ENCODE measurements around the gene PLA2G1B. TPM values are rescaled to one million over a fixed set of nuclear protein-coding genes. Genes with fewer than 3 reads are reported as not detected.

PLA2G1B gene
- total and polyA plus RNA-seq, 7 donors = 7.8 TPM; not detected in 6

- peak; percentile 75 to 92 (median 90) for TF ChIP-seq POLR2AphosphoS5 (IDR thresholded peaks at IDR 0.05)
- TF ChIP-seq CTCF (IDR thresholded peaks at IDR 0.05) = peak; percentile 61 to 91 (median 77)
- TF ChIP-seq EP300 (IDR thresholded peaks at IDR 0.05) = no peak
- TF ChIP-seq POLR2A (IDR thresholded peaks at IDR 0.05) = peak; percentile 59 to 87
These were observed 10.1 kb downstream of the PLA2G1B start for GRCh38 chr12:120317224-120318105.

GRCh38 chr12:120316798-120317223, 10.8 kb downstream of the PLA2G1B start:
- WGBS, 2 donors = 21 to 42% methylated on average over 9 of the region's 9 CpGs
- peak overlapping the region; percentile 40 to 68 (median 63) for H3K4me3 ChIP-seq
- no peaks in the 10 kb centered on the region for H3K9me3 ChIP-seq
- H3K27me3 ChIP-seq = no peaks in the 10 kb centered on the region
- no peak for DNase-seq
- H3K27ac ChIP-seq = peak overlapping the region; percentile 83 to 90 (median 84)
- TF ChIP-seq EP300 (IDR thresholded peaks at IDR 0.05) = no peak
- no peak for TF ChIP-seq POLR2A (IDR thresholded peaks at IDR 0.05)
- no peak for TF ChIP-seq POLR2AphosphoS5 (IDR thresholded peaks at IDR 0.05)
- no peak for TF ChIP-seq CTCF (IDR thresholded peaks at IDR 0.05)
- peaks cover 0 to 11% (median 6%) of the 10 kb centered on the region in 4 donors for H3K4me1 ChIP-seq
- no peaks in the 10 kb centered on the region for H3K36me3 ChIP-seq
- intact Hi-C loops (cut with DNase I) = loop anchor here (1.0 kb wide), 1 partner anchor 15 kb away; the partner anchor contains the start of gene SIRT4

More at GRCh38 chr12:120317224-120318105, 10.1 kb downstream of the PLA2G1B start:
- no peaks in the 10 kb centered on the region for H3K9me3 ChIP-seq
- H3K4me1 ChIP-seq = peaks cover 0 to 11% (median 6%) of the 10 kb centered on the region in 4 donors
- no peaks in the 10 kb centered on the region for H3K36me3 ChIP-seq
- intact Hi-C loops (cut with DNase I) = loop anchor here (1.0 kb wide), 1 partner anchor 15 kb away; the partner anchor contains the start of gene SIRT4
- WGBS, 2 donors = 2% methylated on average over 42 of the region's 42 CpGs
- DNase-seq = peak; percentile 100
- H3K27me3 ChIP-seq = no peaks in the 10 kb centered on the region
- peak overlapping the region; percentile 40 to 68 (median 63) for H3K4me3 ChIP-seq
- peak overlapping the region; percentile 83 to 90 (median 84) for H3K27ac ChIP-seq

GRCh38 chr12:120314220-120314619, 13.4 kb downstream of the PLA2G1B start:
- Histone ChIP-seq H3K4me3 (no peak overlapping the region), H3K27ac (no peak overlapping the region), H3K4me1 (peaks cover 0 to 11% (median 6%) of the 10 kb centered on the region in 4 donors), H3K9me3 (no peaks in the 10 kb centered on the region), H3K27me3 (no peaks in the 10 kb centered on the region), H3K36me3 (no peaks in the 10 kb centered on the region)
- no peak for DNase-seq
- TF ChIP-seq POLR2A (IDR thresholded peaks at IDR 0.05) = no peak
- TF ChIP-seq EP300 (IDR thresholded peaks at IDR 0.05) = no peak
- TF ChIP-seq CTCF (IDR thresholded peaks at IDR 0.05) = no peak
- TF ChIP-seq POLR2AphosphoS5 (IDR thresholded peaks at IDR 0.05) = no peak
- 58 to 70% methylated on average over 5 of the region's 5 CpGs for WGBS, 2 donors
- intact Hi-C loops (cut with DNase I) = no loop called here

- Histone ChIP-seq H3K36me3 (no peaks in the 10 kb centered on the region), H3K4me3 (peak within 1 kb of the TSS; percentile 56 to 66 (median 60)), H3K4me1 (peaks cover 0 to 11% (median 7%) of the 10 kb centered on the region in 4 donors), H3K27me3 (no peaks in the 10 kb centered on the region), H3K9me3 (no peaks in the 10 kb centered on the region), H3K27ac (peak within 1 kb of the TSS; percentile 75 to 79 (median 78))
- TF ChIP-seq CTCF (IDR thresholded peaks at IDR 0.05) (peak in 3 of 4 experiments; percentile 45 to 65 (median 63)), POLR2AphosphoS5 (IDR thresholded peaks at IDR 0.05) (peak in 3 of 4 donors; percentile 30 to 83 (median 50)), POLR2A (IDR thresholded peaks at IDR 0.05) (no peak), EP300 (IDR thresholded peaks at IDR 0.05) (no peak)
- intact Hi-C loops (cut with DNase I) = loop anchor here (1.0 kb wide), 1 partner anchor 15 kb away; no protein-coding TSS in a partner anchor
- peak; percentile 92 for DNase-seq
- 9 to 11% methylated on average over 31 of the region's 31 CpGs for WGBS, 2 donors
These were observed 25.4 kb downstream of the PLA2G1B start, which contains the start of gene SIRT4 for GRCh38 chr12:120301962-120302815. TSS of gene SIRT4 (plus strand) at chr12:120302321. CDS start at chr12:120303562, 1,241 bp downstream.

Data from sigmoid colon (tissue), 7 donors.